TTC549 (cell line): Measurements from ENCODE around the gene CSNK2A2.

ENCODE experiments used
- FAIRE-seq: peaks from 2 replicates; lab custom pipeline; 2012; peaks lifted over from hg19 to GRCh38; lab: Jason Lieb, UNC

CSNK2A2 gene

DNA sequence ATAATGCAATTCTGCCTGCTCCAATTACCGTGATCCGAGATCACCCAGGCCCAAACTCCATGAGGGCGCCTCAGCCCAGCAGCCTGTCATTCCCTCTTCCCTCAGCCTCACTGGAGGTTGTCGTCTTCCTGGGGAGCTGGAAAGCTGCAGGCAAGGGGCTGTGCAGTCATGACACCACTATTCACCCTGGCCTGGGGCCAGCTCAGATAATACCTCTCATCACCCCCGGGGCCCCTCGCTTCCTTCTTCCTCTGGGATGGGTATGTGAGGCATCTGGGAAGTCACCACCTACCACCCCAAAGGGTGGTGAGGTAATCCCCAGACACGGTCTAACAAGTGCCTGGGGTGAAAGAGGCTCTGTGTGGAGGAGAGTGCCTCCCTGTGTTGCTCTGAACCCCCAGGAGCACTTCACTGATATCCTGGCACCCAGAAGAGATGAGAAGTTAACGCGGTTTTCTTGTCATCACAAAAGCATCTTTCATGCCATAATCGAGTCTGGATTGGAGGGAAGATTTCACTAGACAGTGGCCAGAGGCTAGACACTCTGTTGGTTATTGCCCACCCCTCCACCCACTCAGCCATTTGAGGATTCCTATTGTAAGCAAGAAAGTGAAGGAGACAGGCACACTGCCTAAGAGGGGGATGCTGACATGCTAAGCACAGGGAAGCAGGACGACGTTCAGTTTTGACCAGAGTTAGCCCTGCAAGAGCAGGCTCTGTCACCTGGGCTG is 87.2 kb downstream of the CSNK2A2 start:
- no peak for FAIRE-seq

DNA sequence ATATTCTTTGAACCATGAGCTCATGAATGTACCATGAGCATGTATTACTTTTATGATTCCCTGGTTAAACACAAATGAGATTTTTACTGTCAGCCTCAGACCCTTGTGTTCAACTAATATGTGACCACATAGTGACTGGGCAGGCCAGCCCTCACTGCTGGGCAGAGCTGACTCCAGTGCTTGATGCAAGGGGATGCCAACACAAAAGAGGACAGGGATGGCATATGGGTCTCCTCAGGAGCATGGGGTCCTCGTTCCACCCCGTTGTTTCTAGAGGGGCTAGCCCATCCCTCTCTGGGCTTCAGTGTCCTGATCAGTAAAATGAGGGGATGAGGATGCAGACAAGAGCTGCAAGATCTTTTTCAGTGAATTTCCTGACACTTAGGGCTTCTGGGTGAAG is 88.0 kb downstream of the CSNK2A2 start:
- FAIRE-seq: no peak

DNA sequence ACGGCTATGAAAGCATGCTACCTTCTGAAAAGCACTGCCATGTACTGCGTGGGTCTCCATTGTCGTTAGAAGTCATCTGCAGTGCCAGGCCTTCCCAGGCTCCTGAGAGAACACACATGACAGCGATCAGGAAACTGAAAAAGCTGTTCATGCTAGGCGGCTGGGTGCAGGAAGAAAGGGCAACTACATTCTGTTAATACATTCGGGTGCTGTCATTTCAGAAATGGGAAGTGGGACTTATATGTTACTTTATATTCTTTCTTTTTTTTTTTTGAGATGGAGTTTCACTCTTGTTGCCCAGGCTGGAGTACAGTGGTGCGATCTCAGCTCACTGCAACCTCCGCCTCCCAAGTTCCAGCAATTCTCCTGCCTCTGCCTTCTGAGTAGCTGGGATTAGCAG is 88.6 kb downstream of the CSNK2A2 start:
- no peak for FAIRE-seq
